SU-DHL-6 (cell line): ENCODE data around the gene NID2.

ENCODE experiments used
- CTCF ChIP-seq: fragments of 200-600 bp; sonication (generic); IDR thresholded peaks from one replicate; pipeline ENCODE4 v1.5.1; 2017; ENCODE audit warnings: antibody characterized with exemption, mild to moderate bottlenecking, low read length, moderate library complexity; ENCODE audit not compliant: insufficient read depth, poor library complexity, severe bottlenecking
- EZH2phosphoT487 ChIP-seq: fragments of 200-600 bp; sonication (generic), shearing (Covaris generic); conservative IDR thresholded peaks from 2 replicates; pipeline ENCODE4 v1.6.1; 2018; ENCODE audit warnings: mild to moderate bottlenecking, antibody characterized with exemption, low read length, moderate library complexity, mixed read lengths

- TF ChIP-seq CTCF (no peak), EZH2phosphoT487 (no peak)
Measured at GRCh38 chr14:51969852-51970540, 98.9 kb downstream of the NID2 start.
